Activated naive CD8-positive, alpha-beta T cell treated with anti-CD3 and anti-CD28 coated beads, Interleukin-2, amount 50 U/mL, for 16 hours (primary cell): ENCODE data around the gene OR4B1.

ENCODE experiments used
- DNase-seq: peaks from one replicate; pipeline ENCODE4 v3.0.0-alpha.2; 2020; ENCODE audit warnings: low read depth, low spot score

Gene OR4B1

GRCh38 chr11:48261600-48261999 lies 45.0 kb downstream of the OR4B1 start:
- DNase-seq = no peak

GRCh38 chr11:48263423-48263911 lies 46.9 kb downstream of the OR4B1 start, which contains the start of gene OR4X1:
OR4X1 (plus strand) TSS chr11:48263861; CDS start chr11:48263861, 0 bp downstream.
- DNase-seq = no peak
